GM12865 (cell line): Measurements from ENCODE around the gene THRB.

Experiments used
- DNase-seq: peaks from one replicate; pipeline ENCODE4 v3.0.0; 2010; ENCODE audit warnings: low read depth
- H3K4me3 ChIP-seq: 2 replicates; pipeline ENCODE4 v1.5.1; 2011; ENCODE audit warnings: mild to moderate bottlenecking, low read depth, low read length, control low read depth
- TF ChIP-seq, protein P1 (sequence below): IDR thresholded peaks from 2 replicates; pipeline ENCODE4 v1.5.1; 2011; ENCODE audit warnings: low read length, control low read depth, low read depth, inconsistent platforms; ENCODE audit not compliant: insufficient read depth; ENCODE audit errors: missing control alignments

THRB gene

DNA sequence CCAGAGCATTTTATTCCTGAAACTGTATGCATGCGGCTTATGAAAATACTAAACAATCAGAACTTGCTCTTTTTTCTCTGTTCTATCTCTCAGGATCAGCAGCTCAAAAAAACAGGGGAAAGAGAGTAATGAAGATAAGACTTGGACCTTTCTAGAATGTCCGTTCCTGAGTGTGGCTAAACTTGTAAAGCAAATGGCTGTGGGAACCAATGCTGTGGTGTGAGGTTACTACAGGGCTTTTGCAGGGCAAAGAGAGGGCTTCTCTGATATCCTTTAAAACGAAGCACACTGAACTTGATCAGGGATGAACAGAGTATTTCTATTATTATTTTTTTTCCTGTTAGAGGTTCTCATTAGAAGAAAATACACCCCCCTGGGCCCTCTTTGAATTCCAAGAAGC lies 223.4 kb downstream of the THRB start:
- DNase-seq, result no peak
- TF ChIP-seq, protein P1, sequence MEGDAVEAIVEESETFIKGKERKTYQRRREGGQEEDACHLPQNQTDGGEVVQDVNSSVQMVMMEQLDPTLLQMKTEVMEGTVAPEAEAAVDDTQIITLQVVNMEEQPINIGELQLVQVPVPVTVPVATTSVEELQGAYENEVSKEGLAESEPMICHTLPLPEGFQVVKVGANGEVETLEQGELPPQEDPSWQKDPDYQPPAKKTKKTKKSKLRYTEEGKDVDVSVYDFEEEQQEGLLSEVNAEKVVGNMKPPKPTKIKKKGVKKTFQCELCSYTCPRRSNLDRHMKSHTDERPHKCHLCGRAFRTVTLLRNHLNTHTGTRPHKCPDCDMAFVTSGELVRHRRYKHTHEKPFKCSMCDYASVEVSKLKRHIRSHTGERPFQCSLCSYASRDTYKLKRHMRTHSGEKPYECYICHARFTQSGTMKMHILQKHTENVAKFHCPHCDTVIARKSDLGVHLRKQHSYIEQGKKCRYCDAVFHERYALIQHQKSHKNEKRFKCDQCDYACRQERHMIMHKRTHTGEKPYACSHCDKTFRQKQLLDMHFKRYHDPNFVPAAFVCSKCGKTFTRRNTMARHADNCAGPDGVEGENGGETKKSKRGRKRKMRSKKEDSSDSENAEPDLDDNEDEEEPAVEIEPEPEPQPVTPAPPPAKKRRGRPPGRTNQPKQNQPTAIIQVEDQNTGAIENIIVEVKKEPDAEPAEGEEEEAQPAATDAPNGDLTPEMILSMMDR, result no peak
- H3K4me3 ChIP-seq, result no peak overlapping the region

DNA sequence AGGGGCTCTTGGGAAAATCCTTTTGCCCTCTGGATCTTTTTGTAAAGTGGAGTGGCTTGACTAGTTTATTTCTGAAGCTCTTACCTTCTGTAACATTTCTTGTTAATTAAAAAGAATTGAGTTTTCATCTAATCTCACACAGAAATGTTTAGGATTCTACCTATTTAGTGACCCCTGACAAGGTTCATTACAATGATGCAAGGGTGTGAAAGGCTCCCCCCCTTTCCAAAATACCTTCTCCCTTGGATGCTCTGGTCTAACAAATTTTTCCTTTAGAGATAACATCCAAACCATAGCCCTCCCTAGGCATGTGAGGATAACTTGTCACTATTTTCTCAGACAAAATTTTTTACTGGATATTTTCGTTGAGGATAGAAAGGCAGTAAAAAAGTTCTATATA lies 223.9 kb downstream of the THRB start:
- no peak overlapping the region for H3K4me3 ChIP-seq
- DNase-seq, result no peak
- TF ChIP-seq, protein P1, result no peak

GRCh38 chr3:24270204-24270691 lies 224.4 kb downstream of the THRB start:
- no peak overlapping the region for H3K4me3 ChIP-seq
- TF ChIP-seq, protein P1, result no peak
- DNase-seq, result no peak

DNA sequence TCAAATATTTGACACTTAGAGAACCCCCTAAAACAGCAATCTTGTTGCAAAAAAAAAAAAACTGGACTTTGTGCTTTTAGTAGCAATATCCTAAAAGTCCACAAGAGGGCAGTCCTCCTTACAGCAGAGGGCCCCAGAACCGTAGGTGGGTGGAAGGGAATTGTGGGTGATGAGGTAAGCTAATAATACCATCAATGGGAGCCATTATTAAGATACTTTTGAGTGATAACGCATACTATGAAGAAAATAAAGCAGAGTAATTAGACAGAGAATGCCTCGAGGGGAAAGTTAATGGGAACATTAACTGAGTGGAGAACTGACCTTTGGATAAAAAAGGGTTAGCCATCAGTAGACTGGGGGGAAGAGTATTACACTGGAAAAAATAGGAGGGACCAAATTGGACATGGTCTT lies 229.9 kb downstream of the THRB start:
- TF ChIP-seq, protein P1, result peak; percentile 63
- no peak overlapping the region for H3K4me3 ChIP-seq
- peak; percentile 64 for DNase-seq

- DNase-seq, result no peak
- no peak overlapping the region for H3K4me3 ChIP-seq
- TF ChIP-seq, protein P1, result no peak
Measured at GRCh38 chr3:24264011-24264410, 230.6 kb downstream of the THRB start.

GRCh38 chr3:24263069-24263668 lies 231.5 kb downstream of the THRB start:
- TF ChIP-seq, protein P1, result no peak
- H3K4me3 ChIP-seq, result no peak overlapping the region
- no peak for DNase-seq

DNA sequence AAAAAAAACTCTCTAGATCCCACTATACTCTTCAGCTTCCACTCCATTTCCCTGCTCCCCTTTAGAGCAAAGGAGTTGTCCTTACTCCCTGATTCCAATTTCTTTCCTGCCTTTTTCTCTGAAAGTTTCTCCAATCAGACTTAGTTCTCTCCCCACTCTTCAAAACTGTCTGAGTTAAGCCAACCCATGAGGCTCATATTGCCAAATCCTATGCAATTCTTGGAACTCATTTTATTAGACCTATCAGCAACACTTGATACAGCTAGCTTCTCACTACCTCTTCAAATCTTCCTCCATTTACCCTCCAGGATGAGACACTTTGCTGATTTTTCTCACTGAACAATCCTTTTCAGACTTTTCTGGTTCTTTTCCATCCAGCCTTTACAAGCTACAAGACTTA lies 233.1 kb downstream of the THRB start:
- H3K4me3 ChIP-seq, result no peak overlapping the region
- TF ChIP-seq, protein P1, result no peak
- no peak for DNase-seq
